Measurements from ENCODE around the gene CFAP65.

- TF ChIP-seq CTCF (IDR thresholded peaks at IDR 0.05) (no peak), POLR2AphosphoS5 (IDR thresholded peaks at IDR 0.05; ENCODE audit: low read depth, low read length) (no peak), SIN3A (IDR thresholded peaks at IDR 0.05; ENCODE audit: borderline replicate concordance, insufficient read depth, low read depth, low read length) (no peak)
These were observed 39.5 kb downstream of the CFAP65 start for GRCh38 chr2:219001577-219002394.

Data from Panc1 (cell line).